GM19238 (cell line): ENCODE results near the gene TJP3.

Experiments
- DNase-seq: peaks from one replicate; pipeline ENCODE4 v3.0.0; 2011; ENCODE audit warnings: low spot score; ENCODE audit not compliant: insufficient read length

TJP3 gene

DNA sequence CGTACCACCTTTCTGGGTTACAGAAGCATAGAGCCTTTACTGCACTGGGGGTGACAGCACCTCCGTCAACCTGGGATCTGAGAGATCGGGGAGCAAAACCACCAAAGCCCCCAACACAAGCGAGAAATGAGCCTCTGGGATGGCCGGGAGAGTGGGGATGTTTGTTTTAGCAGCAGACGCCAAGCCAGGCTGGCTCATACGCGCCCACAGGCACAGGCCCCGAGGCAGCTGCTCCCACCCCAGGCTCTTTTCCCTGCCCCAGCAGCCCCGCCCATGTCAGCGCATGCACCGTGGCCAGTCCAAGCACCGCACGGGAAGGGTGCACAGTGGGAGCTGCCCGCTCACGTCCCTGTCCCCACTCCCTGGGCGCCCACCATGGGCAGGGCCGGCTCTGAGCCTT lies 16.5 kb upstream of the TJP3 start:
- DNase-seq, result no peak

- DNase-seq, result peak; percentile 54
These were observed 15.8 kb upstream of the TJP3 start for GRCh38 chr19:3692141-3693024.

DNA sequence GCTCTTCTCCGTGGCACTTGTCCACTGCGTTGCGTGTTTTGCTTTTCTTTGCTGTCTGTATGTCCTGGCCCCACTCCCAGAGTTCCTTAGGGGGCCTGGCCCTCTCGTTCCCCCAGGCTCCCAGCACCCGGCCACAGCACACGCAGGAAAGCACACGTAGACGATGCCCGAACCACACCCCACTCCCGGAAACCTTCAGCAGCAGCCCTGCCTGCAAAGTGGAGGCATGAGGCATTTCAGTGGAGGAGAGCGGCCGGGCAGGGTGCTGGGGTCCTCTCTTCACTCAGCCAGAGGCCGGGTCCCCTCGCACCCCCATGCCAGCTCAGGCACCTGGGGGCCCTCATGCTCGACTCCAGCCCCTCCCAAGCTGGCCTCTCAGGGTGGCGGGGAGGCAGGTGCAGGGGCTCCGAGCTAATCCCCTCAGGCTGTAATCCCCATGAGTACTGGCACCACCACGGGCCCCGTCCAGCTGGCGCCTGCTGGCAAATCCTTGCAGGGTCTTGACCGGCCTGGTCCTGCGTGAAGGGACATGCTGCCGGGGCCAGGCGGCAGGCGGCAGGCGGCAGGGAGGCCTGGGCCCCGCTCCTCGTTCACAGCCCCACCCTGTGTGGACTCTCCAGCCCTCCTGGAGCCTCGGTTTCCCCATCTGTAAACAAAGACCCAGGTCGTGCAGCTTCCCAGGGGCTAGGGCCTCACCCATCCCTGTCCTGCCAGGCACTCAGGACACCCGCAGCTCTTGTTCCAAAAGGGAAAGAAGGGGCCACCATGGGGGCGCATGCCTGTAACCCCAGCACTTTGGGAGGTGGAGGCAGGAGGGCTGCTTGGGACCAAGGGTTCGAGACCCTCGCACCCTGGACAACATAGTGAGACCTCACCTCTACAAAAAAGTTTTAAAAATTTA lies 14.9 kb upstream of the TJP3 start:
- DNase-seq, result no peak

DNA sequence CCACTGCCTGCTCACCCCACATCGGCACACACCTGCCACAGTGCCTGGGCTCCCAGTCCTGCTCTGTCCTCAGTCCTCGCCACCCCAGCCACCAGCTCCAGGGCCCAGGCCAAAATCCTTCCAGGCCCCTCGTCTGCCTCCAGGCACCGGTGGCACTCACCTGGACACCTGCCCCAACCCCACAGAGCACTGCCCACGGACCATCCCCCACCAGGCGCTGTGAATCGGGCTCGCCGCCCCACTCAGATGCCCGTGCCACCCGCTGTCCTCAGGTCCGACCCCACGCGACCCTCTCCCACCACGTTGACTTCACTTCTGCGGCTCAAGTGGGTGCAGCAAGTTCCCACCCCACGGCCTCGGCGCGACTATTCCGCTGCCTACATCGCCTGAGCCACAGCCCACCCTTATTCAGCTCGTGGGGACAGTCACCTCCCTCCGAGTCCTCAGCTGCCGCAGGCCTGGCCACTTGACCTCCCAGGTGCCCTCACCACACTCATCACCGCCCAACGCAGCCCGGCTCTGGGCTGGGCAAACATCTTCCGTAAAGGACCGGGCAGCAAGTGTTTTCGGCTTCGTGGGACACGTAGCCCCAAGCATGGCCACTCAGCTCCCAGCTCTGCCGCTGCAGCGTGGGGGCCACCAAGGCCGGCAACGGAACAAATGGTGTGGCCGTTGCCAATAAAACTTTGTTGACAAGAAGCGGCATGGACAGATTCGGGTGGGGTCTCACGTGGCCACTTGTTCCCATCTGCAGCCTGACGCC lies 13.6 kb upstream of the TJP3 start:
- DNase-seq, result no peak

DNA sequence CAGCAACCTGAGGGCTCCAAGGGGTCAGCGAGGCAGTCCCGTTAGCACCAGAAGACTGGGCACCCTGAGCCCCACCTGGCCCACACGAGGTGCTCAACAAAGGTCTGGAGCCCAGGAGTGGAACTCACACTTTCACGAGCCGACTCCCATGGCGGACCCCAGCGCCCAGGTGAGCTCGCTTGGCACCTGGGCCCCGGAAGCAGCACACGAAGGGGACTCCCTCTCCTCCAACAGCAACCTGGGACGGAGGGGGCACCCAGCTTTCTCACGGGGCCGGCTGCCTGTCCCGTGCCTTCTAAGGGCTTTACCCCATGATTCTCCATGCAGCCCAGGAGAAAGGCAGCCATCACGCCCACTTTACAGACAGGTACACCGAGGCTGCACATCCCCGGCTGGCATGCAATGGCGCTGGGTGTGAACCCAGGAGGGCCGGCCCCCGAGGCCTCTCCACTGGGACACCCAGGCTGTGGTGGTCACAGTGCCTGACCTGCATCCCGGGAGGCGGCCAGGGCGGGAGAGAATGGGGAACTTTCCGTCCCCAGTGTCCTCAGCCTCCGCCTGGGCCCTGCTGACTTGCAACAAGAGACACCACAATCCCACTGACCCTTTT lies 13.0 kb upstream of the TJP3 start:
- no peak for DNase-seq

GRCh38 chr19:3695986-3696659 lies 12.1 kb upstream of the TJP3 start:
- DNase-seq, result no peak

GRCh38 chr19:3696660-3696995 lies 11.6 kb upstream of the TJP3 start:
- no peak for DNase-seq

DNA sequence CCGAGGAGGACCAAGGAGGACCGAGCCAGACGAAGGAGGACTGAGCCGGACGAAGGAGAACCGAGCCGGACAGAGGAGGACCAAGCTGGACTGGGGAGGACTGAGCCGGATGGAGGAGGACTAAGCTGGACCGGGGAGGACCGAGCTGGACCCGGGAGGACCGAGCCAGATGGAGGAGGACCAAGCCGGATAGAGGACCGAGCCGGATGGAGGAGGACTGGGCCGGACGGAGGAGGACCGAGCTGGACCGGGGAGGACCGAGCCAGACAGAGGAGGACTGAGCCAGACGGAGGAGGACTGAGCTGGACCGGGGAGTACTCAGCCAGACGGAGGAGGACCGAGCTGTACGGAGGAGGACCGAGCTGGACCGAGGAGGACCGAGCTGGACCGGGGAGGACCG lies 11.1 kb upstream of the TJP3 start:
- DNase-seq, result no peak

- DNase-seq, result no peak
These were observed 10.4 kb upstream of the TJP3 start for GRCh38 chr19:3697671-3698385.

DNA sequence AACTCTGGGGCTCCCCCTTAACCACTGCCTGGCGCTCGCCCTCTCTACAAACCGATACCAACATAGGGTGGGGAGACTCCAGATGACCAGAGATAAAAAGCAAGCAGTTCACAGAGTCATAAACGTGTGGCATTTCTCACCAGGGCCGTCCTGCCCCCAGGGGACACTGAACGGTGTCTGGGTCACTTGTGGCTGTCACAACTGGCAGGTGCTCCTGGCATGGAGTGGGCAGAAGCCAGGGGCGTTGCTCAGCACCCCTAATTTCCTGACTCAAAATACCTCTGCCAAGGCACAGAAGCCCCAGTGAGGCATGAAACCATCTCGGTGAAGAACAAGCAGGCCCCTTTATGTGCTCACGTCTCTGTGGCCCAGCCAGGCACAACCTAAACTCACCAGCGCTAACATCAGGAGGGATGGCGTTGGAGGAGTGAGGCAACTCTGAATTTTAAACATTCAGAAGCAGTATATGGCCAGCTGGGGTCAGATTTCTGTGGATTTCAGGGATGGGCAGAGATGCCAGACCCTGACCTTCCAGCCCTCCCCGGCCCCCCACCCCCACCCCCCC lies 9.7 kb upstream of the TJP3 start:
- no peak for DNase-seq

- peak; percentile 62 for DNase-seq
These were observed 9.0 kb upstream of the TJP3 start for GRCh38 chr19:3698974-3699740.

GRCh38 chr19:3699741-3700241 lies 8.4 kb upstream of the TJP3 start:
- DNase-seq, result no peak

- DNase-seq, result peak; percentile 98
These were observed 7.7 kb upstream of the TJP3 start, which contains the start of gene PIP5K1C for GRCh38 chr19:3700242-3701032. TSS of gene PIP5K1C (minus strand) at chr19:3700468. CDS start at chr19:3700390, 78 bp downstream.

DNA sequence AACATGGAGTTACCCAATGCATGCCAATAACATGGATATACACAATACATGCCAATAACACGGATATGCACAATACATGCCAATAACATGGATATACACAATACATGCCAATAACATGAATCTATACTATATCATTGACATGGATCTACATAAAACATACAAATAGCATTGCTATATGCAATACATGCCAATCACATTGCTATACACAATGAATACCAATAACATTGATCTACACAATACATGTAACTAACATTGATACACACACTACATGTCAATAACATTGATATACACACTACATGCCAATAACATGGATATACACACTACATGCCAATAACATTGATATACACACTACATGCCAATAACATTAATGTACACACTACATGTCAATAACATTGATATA lies 7.0 kb upstream of the TJP3 start:
- no peak for DNase-seq

DNA sequence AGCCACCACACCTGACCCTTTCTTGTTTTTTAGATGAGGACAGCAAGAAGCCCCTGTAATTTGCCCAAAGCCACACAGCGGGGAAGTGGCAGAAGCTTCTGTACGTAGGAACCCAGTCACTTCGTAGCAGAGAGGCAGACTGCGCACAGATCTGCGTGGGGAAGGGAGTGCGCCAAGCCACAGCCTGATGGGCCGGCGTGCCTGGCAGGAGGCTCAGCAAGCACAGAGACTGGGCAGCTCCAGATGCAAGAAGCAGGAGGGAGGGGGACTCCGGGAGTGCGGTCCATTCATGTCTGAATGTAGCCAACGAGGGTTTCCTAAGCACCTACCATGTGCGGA lies 347 bp upstream of the TJP3 start:
- DNase-seq, result no peak

DNA sequence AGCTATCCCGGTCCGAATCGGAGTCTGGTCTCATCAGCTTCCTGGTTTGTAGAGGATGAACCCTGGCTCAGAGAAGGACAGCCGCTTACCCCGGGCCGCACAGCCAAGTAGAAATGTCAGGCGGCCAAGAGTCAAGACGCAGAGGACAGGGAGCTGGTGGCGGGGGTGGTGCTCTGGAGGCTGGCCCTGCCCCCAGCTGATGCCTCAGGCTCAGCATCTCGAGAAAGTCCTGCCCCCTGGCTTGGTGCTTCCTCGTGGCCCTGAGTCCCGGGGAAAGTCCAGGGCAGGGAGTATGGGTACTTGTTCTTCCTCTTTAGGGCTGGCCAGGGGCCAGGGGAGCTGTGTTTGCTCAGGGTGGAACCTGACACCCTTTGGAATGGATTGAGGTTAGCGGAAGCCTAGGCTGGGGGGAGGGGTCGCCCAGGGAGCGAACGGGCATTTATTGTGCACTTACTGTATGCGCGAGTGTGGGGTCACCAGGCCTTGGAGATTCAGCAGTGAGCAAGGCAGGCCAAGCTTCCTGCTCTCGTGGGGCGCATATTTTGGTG lies 2.2 kb downstream of the TJP3 start:
- DNase-seq, result no peak

DNA sequence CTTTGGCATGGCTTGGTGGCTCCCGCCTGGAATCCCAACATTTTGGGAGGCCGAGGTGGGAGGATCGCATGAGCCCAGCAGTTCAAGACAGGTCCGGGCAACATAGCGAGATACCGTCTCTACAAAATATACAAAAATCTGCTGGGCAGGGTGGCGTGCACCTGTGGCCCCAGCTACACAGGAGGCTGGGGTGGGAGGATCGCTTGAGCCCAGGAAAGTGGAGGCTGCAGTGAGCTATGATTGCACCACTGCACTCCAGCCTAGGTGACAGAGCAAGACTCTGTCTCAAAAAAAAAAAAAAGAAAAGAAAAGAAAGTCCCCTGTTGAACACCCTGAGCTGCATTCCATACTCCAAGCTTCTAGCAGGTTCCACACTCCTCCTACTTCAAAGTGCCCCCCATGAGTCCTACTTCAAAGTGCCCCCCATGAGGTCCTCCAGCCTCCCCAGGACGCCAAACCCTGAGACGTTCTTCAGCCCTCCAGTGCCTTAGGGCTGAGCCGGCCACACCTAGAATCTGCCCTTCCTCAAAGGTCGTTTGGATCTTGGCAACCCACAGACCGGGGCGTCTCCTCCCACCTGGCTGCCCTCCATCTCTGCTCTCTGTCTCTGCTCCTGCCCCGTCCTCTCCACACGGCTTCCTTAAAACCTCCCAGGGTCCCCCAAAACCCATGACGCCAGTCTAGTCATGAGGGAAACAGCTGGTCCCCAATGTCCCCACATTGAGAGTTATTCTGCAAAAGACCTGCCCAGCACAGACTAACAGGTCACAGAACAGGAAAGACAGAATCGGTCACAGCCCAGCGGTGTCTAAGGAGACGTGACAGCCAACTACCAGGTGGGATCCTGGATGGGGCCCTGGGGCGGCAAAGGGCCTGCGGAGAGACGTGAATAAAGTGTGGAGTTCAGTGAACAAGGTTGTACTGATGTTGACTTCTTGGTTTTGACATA lies 4.8 kb downstream of the TJP3 start:
- DNase-seq, result no peak
